ENCODE results near the gene SNAI3.

Gene SNAI3

GRCh38 chr16:88649924-88650748 lies 36.2 kb downstream of the SNAI3 start:
- H3K9me3 ChIP-seq (ENCODE audit: insufficient read depth, low read depth, low read length), result no peaks in the 10 kb centered on the region
- no peaks in the 10 kb centered on the region for H3K27me3 ChIP-seq (ENCODE audit: insufficient read depth, low read length, poor library complexity, severe bottlenecking)
- H3K4me3 ChIP-seq (ENCODE audit: low read length, poor library complexity, severe bottlenecking), result peak overlapping the region; percentile 89
- H3K4me1 ChIP-seq (ENCODE audit: insufficient read depth, low read length, poor library complexity, severe bottlenecking), result peaks cover 5% of the 10 kb centered on the region
- peaks cover 23% of the 10 kb centered on the region for H3K79me2 ChIP-seq (ENCODE audit: insufficient read depth, low read length)
- H2AFZ ChIP-seq (ENCODE audit: low read length), result no peak overlapping the region
- no peak for TF ChIP-seq CTCF (conservative IDR thresholded peaks at IDR 0.05; ENCODE audit: low read length)
- no peak for TF ChIP-seq EZH2phosphoT487 (IDR thresholded peaks at IDR 0.05; ENCODE audit: borderline replicate concordance)
- no peaks in the 10 kb centered on the region for H3K9me2 ChIP-seq (replicated peaks; ENCODE audit: low read depth, low read length)
- peaks cover 12% of the 10 kb centered on the region for H4K20me1 ChIP-seq (ENCODE audit: insufficient read depth, low read length, poor library complexity, severe bottlenecking)
- H3K4me2 ChIP-seq (ENCODE audit: low read depth, low read length, poor library complexity, severe bottlenecking), result peak overlapping the region; percentile 96
- no peaks in the 10 kb centered on the region; the same call in 1 of the 2 replicates for H3K36me3 ChIP-seq (ENCODE audit: insufficient read depth, low read length)
- H3F3A ChIP-seq (ENCODE audit: low read depth), result no peaks in the 10 kb centered on the region
- peak overlapping the region; percentile 79 for H3K9ac ChIP-seq (ENCODE audit: low read depth, low read length, poor library complexity, severe bottlenecking)

GRCh38 chr16:88649195-88649923 lies 36.9 kb downstream of the SNAI3 start:
- no peaks in the 10 kb centered on the region for H3F3A ChIP-seq (ENCODE audit: low read depth)
- no peaks in the 10 kb centered on the region for H3K9me3 ChIP-seq (ENCODE audit: insufficient read depth, low read depth, low read length)
- H3K4me2 ChIP-seq (ENCODE audit: low read depth, low read length, poor library complexity, severe bottlenecking), result peak overlapping the region; percentile 96
- H4K20me1 ChIP-seq (ENCODE audit: insufficient read depth, low read length, poor library complexity, severe bottlenecking), result peaks cover 12% of the 10 kb centered on the region
- TF ChIP-seq CTCF (conservative IDR thresholded peaks at IDR 0.05; ENCODE audit: low read length) (no peak), EZH2phosphoT487 (IDR thresholded peaks at IDR 0.05; ENCODE audit: borderline replicate concordance) (no peak)
- no peak overlapping the region for H2AFZ ChIP-seq (ENCODE audit: low read length)
- H3K36me3 ChIP-seq (ENCODE audit: insufficient read depth, low read length), result no peaks in the 10 kb centered on the region; the same call in 1 of the 2 replicates
- peak overlapping the region; percentile 89 for H3K4me3 ChIP-seq (ENCODE audit: low read length, poor library complexity, severe bottlenecking)
- H3K27me3 ChIP-seq (ENCODE audit: insufficient read depth, low read length, poor library complexity, severe bottlenecking), result no peaks in the 10 kb centered on the region
- peak overlapping the region; percentile 79 for H3K9ac ChIP-seq (ENCODE audit: low read depth, low read length, poor library complexity, severe bottlenecking)
- H3K79me2 ChIP-seq (ENCODE audit: insufficient read depth, low read length), result peaks cover 23% of the 10 kb centered on the region
- H3K4me1 ChIP-seq (ENCODE audit: insufficient read depth, low read length, poor library complexity, severe bottlenecking), result peaks cover 5% of the 10 kb centered on the region
- no peaks in the 10 kb centered on the region for H3K9me2 ChIP-seq (replicated peaks; ENCODE audit: low read depth, low read length)

GRCh38 chr16:88647178-88648070 lies 38.9 kb downstream of the SNAI3 start:
- Histone ChIP-seq H3K4me2 (ENCODE audit: low read depth, low read length, poor library complexity, severe bottlenecking) (no peak overlapping the region), H3K9ac (ENCODE audit: low read depth, low read length, poor library complexity, severe bottlenecking) (no peak overlapping the region), H3K4me3 (ENCODE audit: low read length, poor library complexity, severe bottlenecking) (no peak overlapping the region), H3K79me2 (ENCODE audit: insufficient read depth, low read length) (peaks cover 23% of the 10 kb centered on the region), H3K36me3 (ENCODE audit: insufficient read depth, low read length) (no peaks in the 10 kb centered on the region), H3K27me3 (ENCODE audit: insufficient read depth, low read length, poor library complexity, severe bottlenecking) (no peaks in the 10 kb centered on the region), H3K4me1 (ENCODE audit: insufficient read depth, low read length, poor library complexity, severe bottlenecking) (peaks cover 5% of the 10 kb centered on the region), H3K9me3 (ENCODE audit: insufficient read depth, low read depth, low read length) (no peaks in the 10 kb centered on the region), H2AFZ (ENCODE audit: low read length) (no peak overlapping the region), H4K20me1 (ENCODE audit: insufficient read depth, low read length, poor library complexity, severe bottlenecking) (peaks cover 12% of the 10 kb centered on the region), H3K9me2 (replicated peaks; ENCODE audit: low read depth, low read length) (no peaks in the 10 kb centered on the region), H3F3A (ENCODE audit: low read depth) (no peaks in the 10 kb centered on the region)
- no peak for TF ChIP-seq EZH2phosphoT487 (IDR thresholded peaks at IDR 0.05; ENCODE audit: borderline replicate concordance)
- TF ChIP-seq CTCF (conservative IDR thresholded peaks at IDR 0.05; ENCODE audit: low read length), result no peak
